Limb (tissue), 2 donors: ENCODE data around the gene CEP295NL.
"Not testable (repeated sequence)": the region's sequence is repeated elsewhere in the genome, so short reads cannot be mapped to it uniquely, and the experiment has no call there.

Experiments used
- DNase-seq, 2 donors: peaks; one replicate each; pipeline ENCODE4 v3.0.0-alpha.2; 2016; ENCODE audit errors: extremely low spot score in 2 of 2

Gene CEP295NL

GRCh38 chr17:78905541-78905940 lies 2.5 kb upstream of the CEP295NL start:
- DNase-seq = no peak

- no peak for DNase-seq
Observed at GRCh38 chr17:78905116-78905515, 2.1 kb upstream of the CEP295NL start.

GRCh38 chr17:78904371-78904770 lies 1.4 kb upstream of the CEP295NL start:
- no peak for DNase-seq

GRCh38 chr17:78902231-78902630 lies 770 bp downstream of the CEP295NL start:
- DNase-seq = not testable (repeated sequence)

GRCh38 chr17:78901806-78902205 lies 1.2 kb downstream of the CEP295NL start:
- DNase-seq = no peak

GRCh38 chr17:78900816-78901215 lies 2.2 kb downstream of the CEP295NL start:
- DNase-seq = no peak

GRCh38 chr17:78899361-78900260 lies 3.4 kb downstream of the CEP295NL start:
- no peak for DNase-seq

- no peak for DNase-seq
Observed at GRCh38 chr17:78898947-78899346, 4.1 kb downstream of the CEP295NL start.

GRCh38 chr17:78898075-78898836 lies 4.7 kb downstream of the CEP295NL start:
- DNase-seq = no peak

GRCh38 chr17:78897664-78898047 lies 5.3 kb downstream of the CEP295NL start:
- no peak for DNase-seq

GRCh38 chr17:78896834-78897663 lies 6.0 kb downstream of the CEP295NL start:
- no peak for DNase-seq

GRCh38 chr17:78896091-78896833 lies 6.7 kb downstream of the CEP295NL start:
- DNase-seq = no peak

GRCh38 chr17:78895322-78895721 lies 7.7 kb downstream of the CEP295NL start:
- DNase-seq = no peak

GRCh38 chr17:78893684-78894083 lies 9.3 kb downstream of the CEP295NL start:
- no peak for DNase-seq

- DNase-seq = no peak
Observed at GRCh38 chr17:78892936-78893379, 10.0 kb downstream of the CEP295NL start.

- DNase-seq = no peak
Observed at GRCh38 chr17:78892520-78892919, 10.5 kb downstream of the CEP295NL start.

- no peak for DNase-seq
Observed at GRCh38 chr17:78892062-78892456, 10.9 kb downstream of the CEP295NL start.

- DNase-seq = no peak
Observed at GRCh38 chr17:78891406-78892061, 11.5 kb downstream of the CEP295NL start.

- DNase-seq = no peak
Observed at GRCh38 chr17:78890498-78890897, 12.5 kb downstream of the CEP295NL start.

- DNase-seq = not testable (repeated sequence)
Observed at GRCh38 chr17:78890096-78890495, 12.9 kb downstream of the CEP295NL start.
